ENCODE measurements around the gene LRP1. TPM values are rescaled to one million over a fixed set of nuclear protein-coding genes. Genes with fewer than 3 reads are reported as not detected.
A peak's percentile ranks its signal among the peaks of the same experiment; 100 is the strongest.

Gene LRP1
- total RNA-seq, 2 experiments from 2014 or later = 1.1 to 4.4 TPM

DNA sequence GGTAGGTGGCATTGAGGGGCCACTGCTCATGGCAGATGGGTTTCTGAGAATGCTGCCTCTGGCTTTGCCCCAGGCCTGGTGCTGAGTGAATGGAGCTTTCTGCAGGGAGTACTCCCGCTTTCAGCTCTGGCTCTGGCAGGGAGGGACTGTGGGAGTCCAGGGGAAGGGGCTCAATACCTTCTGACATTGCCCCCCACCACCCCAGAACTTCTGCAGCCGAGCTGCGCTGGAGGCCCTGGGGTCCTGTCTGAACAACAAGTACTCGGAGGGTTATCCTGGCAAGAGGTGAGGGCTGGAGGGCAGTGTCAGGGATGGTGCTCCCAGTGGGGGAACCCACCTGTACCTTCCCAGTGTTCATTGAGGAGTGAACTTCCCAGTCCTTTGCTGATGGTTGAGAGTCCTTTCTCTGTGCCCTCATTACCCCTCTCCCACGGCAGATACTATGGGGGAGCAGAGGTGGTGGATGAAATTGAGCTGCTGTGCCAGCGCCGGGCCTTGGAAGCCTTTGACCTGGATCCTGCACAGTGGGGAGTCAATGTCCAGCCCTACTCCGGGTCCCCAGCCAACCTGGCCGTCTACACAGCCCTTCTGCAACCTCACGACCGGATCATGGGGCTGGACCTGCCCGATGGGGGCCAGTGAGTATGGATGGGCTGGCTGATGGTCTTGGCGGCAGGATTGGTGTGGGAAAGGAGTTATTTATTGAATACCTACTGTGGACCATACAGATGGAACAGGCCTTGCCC, 103.2 kb downstream of the LRP1 start:
- peaks cover 50% of the 10 kb centered on the region for H3K4me1 ChIP-seq (ENCODE audit: insufficient read depth, low read length, poor library complexity, severe bottlenecking)
- POLR2A ChIA-PET = interaction anchor here (4.7 kb wide), 1 partner anchor 10 kb away, joined by 69 read pairs; no protein-coding TSS in a partner anchor

DNA sequence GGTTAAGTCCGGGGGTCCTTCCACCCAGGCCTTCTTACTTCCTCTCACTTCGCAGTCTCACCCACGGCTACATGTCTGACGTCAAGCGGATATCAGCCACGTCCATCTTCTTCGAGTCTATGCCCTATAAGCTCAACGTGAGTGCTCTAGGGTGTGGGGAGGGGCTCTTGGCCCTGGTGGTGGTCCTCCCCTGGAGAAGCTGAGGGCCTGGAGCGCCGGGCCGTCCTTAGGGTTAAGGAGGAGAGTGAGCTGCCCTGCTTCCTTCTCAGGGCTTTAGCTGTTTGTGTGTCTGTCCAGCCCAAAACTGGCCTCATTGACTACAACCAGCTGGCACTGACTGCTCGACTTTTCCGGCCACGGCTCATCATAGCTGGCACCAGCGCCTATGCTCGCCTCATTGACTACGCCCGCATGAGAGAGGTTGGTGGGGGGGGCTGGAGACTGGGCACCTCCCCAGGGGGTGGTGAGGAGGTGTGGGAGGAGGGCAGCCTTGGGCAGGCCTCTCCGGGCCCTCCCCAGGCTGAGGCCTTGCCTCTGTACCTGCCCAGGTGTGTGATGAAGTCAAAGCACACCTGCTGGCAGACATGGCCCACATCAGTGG, 104.0 kb downstream of the LRP1 start:
- Histone ChIP-seq H2AFZ (ENCODE audit: low read length) (no peak overlapping the region), H3K79me2 (ENCODE audit: insufficient read depth, low read depth, low read length) (peaks cover 22% of the 10 kb centered on the region), H3K4me3 (ENCODE audit: low read depth, low read length, poor library complexity, severe bottlenecking) (no peak overlapping the region), H4K20me1 (ENCODE audit: insufficient read depth, low read length) (peaks cover 15% of the 10 kb centered on the region; the same call in 1 of the 2 replicates), H3K4me1 (ENCODE audit: insufficient read depth, low read length, poor library complexity, severe bottlenecking) (peaks cover 46% of the 10 kb centered on the region), H3K9me2 (ENCODE audit: insufficient read depth, low read length) (no peaks in the 10 kb centered on the region), H3K27ac (ENCODE audit: low read depth, low read length, poor library complexity, severe bottlenecking) (no peak overlapping the region), H3K36me3 (ENCODE audit: insufficient read depth, low read length) (peaks cover 58% of the 10 kb centered on the region), H3K4me2 (ENCODE audit: low read length) (peak overlapping the region; percentile 91; the same call in 1 of the 2 replicates), H3K9me3 (ENCODE audit: low read length) (no peaks in the 10 kb centered on the region)
- no TSS peak for BruUV-seq (replicated peaks)
- intact Hi-C loops (cut with micrococcal nuclease; ENCODE audit: unreplicated experiment) = no loop called here
- CTCF ChIA-PET (ENCODE audit: unreplicated experiment) = no interaction called here
- POLR2A ChIA-PET = interaction anchor here (4.7 kb wide), 1 partner anchor 9 kb away, joined by 69 read pairs; no protein-coding TSS in a partner anchor
- TF ChIP-seq EZH2phosphoT487 (IDR thresholded peaks at IDR 0.05; ENCODE audit: borderline replicate concordance, low read depth, low read length) = no peak
- TF ChIP-seq, protein P1, sequence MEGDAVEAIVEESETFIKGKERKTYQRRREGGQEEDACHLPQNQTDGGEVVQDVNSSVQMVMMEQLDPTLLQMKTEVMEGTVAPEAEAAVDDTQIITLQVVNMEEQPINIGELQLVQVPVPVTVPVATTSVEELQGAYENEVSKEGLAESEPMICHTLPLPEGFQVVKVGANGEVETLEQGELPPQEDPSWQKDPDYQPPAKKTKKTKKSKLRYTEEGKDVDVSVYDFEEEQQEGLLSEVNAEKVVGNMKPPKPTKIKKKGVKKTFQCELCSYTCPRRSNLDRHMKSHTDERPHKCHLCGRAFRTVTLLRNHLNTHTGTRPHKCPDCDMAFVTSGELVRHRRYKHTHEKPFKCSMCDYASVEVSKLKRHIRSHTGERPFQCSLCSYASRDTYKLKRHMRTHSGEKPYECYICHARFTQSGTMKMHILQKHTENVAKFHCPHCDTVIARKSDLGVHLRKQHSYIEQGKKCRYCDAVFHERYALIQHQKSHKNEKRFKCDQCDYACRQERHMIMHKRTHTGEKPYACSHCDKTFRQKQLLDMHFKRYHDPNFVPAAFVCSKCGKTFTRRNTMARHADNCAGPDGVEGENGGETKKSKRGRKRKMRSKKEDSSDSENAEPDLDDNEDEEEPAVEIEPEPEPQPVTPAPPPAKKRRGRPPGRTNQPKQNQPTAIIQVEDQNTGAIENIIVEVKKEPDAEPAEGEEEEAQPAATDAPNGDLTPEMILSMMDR (conservative IDR thresholded peaks at IDR 0.05; ENCODE audit: low read length) = no peak
- DNase-seq (ENCODE audit: low spot score) = no peak

More for the DNA sequence above, 103.2 kb downstream of the LRP1 start:
- Histone ChIP-seq H3K27ac (ENCODE audit: low read depth, low read length, poor library complexity, severe bottlenecking) (peak overlapping the region; percentile 61), H3K4me3 (ENCODE audit: low read depth, low read length, poor library complexity, severe bottlenecking) (peak overlapping the region; percentile 83), H2AFZ (ENCODE audit: low read length) (no peak overlapping the region), H3K79me2 (ENCODE audit: insufficient read depth, low read depth, low read length) (peaks cover 22% of the 10 kb centered on the region), H3K36me3 (ENCODE audit: insufficient read depth, low read length) (peaks cover 58% of the 10 kb centered on the region), H3K9me2 (ENCODE audit: insufficient read depth, low read length) (no peaks in the 10 kb centered on the region), H3K4me2 (ENCODE audit: low read length) (peak overlapping the region; percentile 91), H4K20me1 (ENCODE audit: insufficient read depth, low read length) (peaks cover 15% of the 10 kb centered on the region; the same call in 1 of the 2 replicates), H3K9me3 (ENCODE audit: low read length) (no peaks in the 10 kb centered on the region)
- intact Hi-C loops (cut with micrococcal nuclease; ENCODE audit: unreplicated experiment) = no loop called here
- TF ChIP-seq EZH2phosphoT487 (IDR thresholded peaks at IDR 0.05; ENCODE audit: borderline replicate concordance, low read depth, low read length) = no peak
- TF ChIP-seq, protein P1 (conservative IDR thresholded peaks at IDR 0.05; ENCODE audit: low read length) = no peak
- CTCF ChIA-PET (ENCODE audit: unreplicated experiment) = no interaction called here
- no TSS peak for BruUV-seq (replicated peaks)
- no peak for DNase-seq (ENCODE audit: low spot score)
